ENCODE data around the gene ERI3.

Gene ERI3

GRCh38 chr1:44227211-44227610, 127.8 kb downstream of the ERI3 start:
- H3K9me3 ChIP-seq (ENCODE audit: severe bottlenecking), result no peaks in the 10 kb centered on the region
- no peak overlapping the region for H3K4me3 ChIP-seq (ENCODE audit: severe bottlenecking)
- no peak overlapping the region for H3K27ac ChIP-seq (ENCODE audit: poor library complexity, severe bottlenecking)
- DNase-seq (ENCODE audit: low spot score) (no peak), ATAC-seq (ENCODE audit: low read depth) (no peak)
- no peak for TF ChIP-seq CTCF (IDR thresholded peaks at IDR 0.05; ENCODE audit: poor library complexity, severe bottlenecking)
- H3K36me3 ChIP-seq (ENCODE audit: low read depth), result no peaks in the 10 kb centered on the region
- H3K27me3 ChIP-seq (ENCODE audit: insufficient read depth, poor library complexity, severe bottlenecking), result no peaks in the 10 kb centered on the region
- no peaks in the 10 kb centered on the region for H3K4me1 ChIP-seq (ENCODE audit: insufficient read depth, poor library complexity, severe bottlenecking)

DNA sequence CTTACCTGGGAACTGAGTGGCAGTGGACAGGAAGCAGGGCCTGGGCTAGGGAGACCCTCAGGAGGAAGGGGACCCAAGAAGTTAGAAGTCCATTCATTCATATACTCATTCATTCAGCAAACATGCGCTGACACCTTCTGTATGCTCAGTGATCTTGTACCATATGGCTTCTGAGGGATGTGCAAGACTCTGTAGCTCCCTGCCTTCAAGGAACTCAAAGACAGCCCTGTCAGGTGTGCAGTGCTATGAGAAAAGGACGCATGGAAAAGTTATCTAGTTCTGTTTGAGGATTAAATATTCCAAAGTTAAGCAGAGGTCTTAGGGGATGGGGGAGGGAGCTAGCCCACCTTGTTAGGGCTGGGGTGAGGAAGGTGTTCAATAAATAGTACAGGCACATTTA, 129.3 kb downstream of the ERI3 start:
- Histone ChIP-seq H3K27ac (ENCODE audit: poor library complexity, severe bottlenecking) (no peak overlapping the region), H3K4me1 (ENCODE audit: insufficient read depth, poor library complexity, severe bottlenecking) (no peaks in the 10 kb centered on the region), H3K27me3 (ENCODE audit: insufficient read depth, poor library complexity, severe bottlenecking) (no peaks in the 10 kb centered on the region), H3K9me3 (ENCODE audit: severe bottlenecking) (no peaks in the 10 kb centered on the region), H3K36me3 (ENCODE audit: low read depth) (peaks cover 7% of the 10 kb centered on the region), H3K4me3 (ENCODE audit: severe bottlenecking) (no peak overlapping the region)
- DNase-seq (ENCODE audit: low spot score) (no peak), ATAC-seq (ENCODE audit: low read depth) (no peak)
- no peak for TF ChIP-seq CTCF (IDR thresholded peaks at IDR 0.05; ENCODE audit: poor library complexity, severe bottlenecking)

- ATAC-seq (ENCODE audit: low read depth) (no peak), DNase-seq (ENCODE audit: low spot score) (no peak)
- TF ChIP-seq CTCF (IDR thresholded peaks at IDR 0.05; ENCODE audit: poor library complexity, severe bottlenecking), result no peak
- no peak overlapping the region for H3K27ac ChIP-seq (ENCODE audit: poor library complexity, severe bottlenecking)
- H3K4me1 ChIP-seq (ENCODE audit: insufficient read depth, poor library complexity, severe bottlenecking), result no peaks in the 10 kb centered on the region
- no peaks in the 10 kb centered on the region for H3K27me3 ChIP-seq (ENCODE audit: insufficient read depth, poor library complexity, severe bottlenecking)
- no peak overlapping the region for H3K4me3 ChIP-seq (ENCODE audit: severe bottlenecking)
- H3K36me3 ChIP-seq (ENCODE audit: low read depth), result peaks cover 25% of the 10 kb centered on the region
- H3K9me3 ChIP-seq (ENCODE audit: severe bottlenecking), result no peaks in the 10 kb centered on the region
Observed at GRCh38 chr1:44223187-44223610, 131.9 kb downstream of the ERI3 start.

DNA sequence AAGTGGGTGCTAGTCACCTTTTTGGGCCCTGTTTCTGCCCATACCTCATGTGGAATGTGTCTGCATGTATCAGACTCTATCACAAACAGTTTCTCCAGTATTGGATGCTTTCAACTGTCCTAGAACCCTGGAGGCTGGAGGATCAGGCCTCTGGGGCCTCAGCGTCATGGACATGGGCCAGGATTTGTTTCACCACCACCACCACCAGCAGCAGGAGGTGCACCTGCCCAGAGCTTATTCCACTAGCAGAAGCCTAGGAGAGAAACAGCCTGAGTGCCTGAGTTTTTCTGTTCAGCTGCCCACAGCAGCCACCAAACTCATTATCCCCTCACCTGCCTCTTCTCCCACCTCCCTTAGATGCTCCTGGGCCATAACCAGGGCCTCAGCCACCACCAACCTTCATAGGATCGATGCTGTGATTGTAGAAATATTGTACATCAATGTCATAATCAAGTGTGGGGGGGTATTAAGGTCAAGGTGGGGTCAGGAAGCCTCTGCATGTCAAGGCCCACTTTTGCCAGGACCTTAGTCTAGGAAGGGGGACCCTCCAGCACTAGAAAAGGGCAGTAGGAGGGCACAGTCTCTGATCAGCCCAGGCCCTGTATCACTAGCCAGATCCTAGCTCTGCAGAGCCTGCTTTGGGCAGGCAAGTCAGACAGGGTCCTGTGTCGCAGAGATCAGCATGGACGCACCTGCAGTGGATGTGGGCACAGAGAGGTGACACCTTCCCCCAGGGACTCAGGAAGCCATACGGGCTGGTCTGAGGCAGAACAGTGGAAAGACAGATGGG, 132.5 kb downstream of the ERI3 start:
- no peak for TF ChIP-seq CTCF (IDR thresholded peaks at IDR 0.05; ENCODE audit: poor library complexity, severe bottlenecking)
- Histone ChIP-seq H3K36me3 (ENCODE audit: low read depth) (peaks cover 30% of the 10 kb centered on the region), H3K27ac (ENCODE audit: poor library complexity, severe bottlenecking) (no peak overlapping the region), H3K9me3 (ENCODE audit: severe bottlenecking) (no peaks in the 10 kb centered on the region), H3K27me3 (ENCODE audit: insufficient read depth, poor library complexity, severe bottlenecking) (no peaks in the 10 kb centered on the region), H3K4me3 (ENCODE audit: severe bottlenecking) (no peak overlapping the region), H3K4me1 (ENCODE audit: insufficient read depth, poor library complexity, severe bottlenecking) (no peaks in the 10 kb centered on the region)
- ATAC-seq (ENCODE audit: low read depth), result no peak
- DNase-seq (ENCODE audit: low spot score), result no peak

GRCh38 chr1:44221769-44222168, 133.3 kb downstream of the ERI3 start:
- no peak for ATAC-seq (ENCODE audit: low read depth)
- no peak for TF ChIP-seq CTCF (IDR thresholded peaks at IDR 0.05; ENCODE audit: poor library complexity, severe bottlenecking)
- H3K36me3 ChIP-seq (ENCODE audit: low read depth), result peaks cover 38% of the 10 kb centered on the region
- no peaks in the 10 kb centered on the region for H3K27me3 ChIP-seq (ENCODE audit: insufficient read depth, poor library complexity, severe bottlenecking)
- no peak overlapping the region for H3K27ac ChIP-seq (ENCODE audit: poor library complexity, severe bottlenecking)
- DNase-seq (ENCODE audit: low spot score), result no peak
- no peak overlapping the region for H3K4me3 ChIP-seq (ENCODE audit: severe bottlenecking)
- no peaks in the 10 kb centered on the region for H3K9me3 ChIP-seq (ENCODE audit: severe bottlenecking)
- H3K4me1 ChIP-seq (ENCODE audit: insufficient read depth, poor library complexity, severe bottlenecking), result no peaks in the 10 kb centered on the region

Measured in RWPE2 (cell line).